Osteocyte (in vitro differentiated cells): ENCODE measurements around the gene PRSS36. TPM values are rescaled to one million over a fixed set of nuclear protein-coding genes. Genes with fewer than 3 reads are reported as not detected.
"Not testable (repeated sequence)": the region's sequence is repeated elsewhere in the genome, so short reads cannot be mapped to it uniquely, and the experiment has no call there.

Experiments
- DNase-seq: peaks from one replicate; pipeline ENCODE4 v3.0.0; 2021; ENCODE audit warnings: mixed read lengths; ENCODE audit not compliant: unreplicated experiment; ENCODE audit errors: extremely low spot score
- H3K27ac Mint-ChIP-seq: one replicate; pipeline ENCODE4 v1.8.0; 2021; ENCODE audit warnings: mild to moderate bottlenecking, mixed read lengths; ENCODE audit not compliant: unreplicated experiment
- H3K27me3 Mint-ChIP-seq: one replicate; pipeline ENCODE4 v1.8.0; 2021; ENCODE audit warnings: mixed read lengths; ENCODE audit not compliant: unreplicated experiment
- H3K36me3 Mint-ChIP-seq: one replicate; pipeline ENCODE4 v1.8.0; 2021; ENCODE audit warnings: mixed read lengths; ENCODE audit not compliant: unreplicated experiment
- H3K4me1 Mint-ChIP-seq: one replicate; pipeline ENCODE4 v1.8.0; 2021; ENCODE audit warnings: mixed read lengths; ENCODE audit not compliant: unreplicated experiment
- H3K4me3 Mint-ChIP-seq: one replicate; pipeline ENCODE4 v1.8.0; 2021; ENCODE audit warnings: mild to moderate bottlenecking, moderate library complexity, mixed read lengths; ENCODE audit not compliant: unreplicated experiment
- H3K9me3 Mint-ChIP-seq: one replicate; pipeline ENCODE4 v1.8.0; 2021; ENCODE audit warnings: mixed read lengths; ENCODE audit not compliant: unreplicated experiment
- total RNA-seq: library from RNA; stranded (reverse); gene quantifications from 2 replicates; pipeline ENCODE4 v1.2.1, GENCODE V29; 2021
- TF ChIP-seq, protein P1 (sequence below): fragments of 200-600 bp; sonication (generic); IDR thresholded peaks from 2 replicates; pipeline ENCODE4 v1.5.0; 2021; ENCODE audit warnings: antibody characterized with exemption, mild to moderate bottlenecking, moderate library complexity

Gene PRSS36
- total RNA-seq, 1 donor from 2014 or later = 0.67 TPM

GRCh38 chr16:31181102-31181830 is 31.4 kb upstream of the PRSS36 start:
- H3K36me3 Mint-ChIP-seq = peaks cover 33% of the 10 kb centered on the region
- H3K4me1 Mint-ChIP-seq = peaks cover 47% of the 10 kb centered on the region

DNA sequence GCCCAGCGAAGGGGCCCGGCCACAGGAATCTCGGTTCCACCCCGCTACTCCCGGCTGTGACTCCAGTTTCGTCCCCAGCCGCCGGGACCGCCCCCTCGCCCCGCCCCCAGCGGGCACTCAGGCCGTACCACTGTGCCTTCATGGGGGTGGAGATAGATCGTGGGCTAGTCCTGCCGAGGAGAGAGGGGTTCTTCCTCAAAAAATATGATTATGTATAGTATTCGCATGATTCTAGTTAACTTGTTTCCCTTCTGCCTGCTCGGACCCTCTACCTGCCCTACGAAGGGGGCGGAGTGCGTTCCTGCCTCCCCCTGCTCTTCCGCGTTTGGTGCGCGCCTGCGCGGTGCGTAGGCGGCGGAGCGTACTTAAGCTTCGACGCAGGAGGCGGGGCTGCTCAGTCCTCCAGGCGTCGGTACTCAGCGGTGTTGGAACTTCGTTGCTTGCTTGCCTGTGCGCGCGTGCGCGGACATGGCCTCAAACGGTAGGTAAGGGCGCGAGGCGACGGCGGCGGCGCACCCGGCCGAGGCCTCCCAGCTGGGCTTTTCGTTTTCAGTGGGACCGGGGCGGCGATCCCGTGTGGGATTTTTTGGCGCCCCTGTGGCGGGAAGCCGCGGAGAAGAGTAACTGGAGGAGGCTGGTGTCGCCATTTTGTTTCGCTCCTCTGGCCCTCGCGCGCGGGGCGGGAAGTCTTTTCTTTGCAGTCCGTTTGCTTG is 30.0 kb upstream of the PRSS36 start, which contains the start of gene FUS:
Gene FUS (plus strand): TSS at position 393 of the 713 bp plus-strand sequence. CDS start 76 bp downstream, at position 469.
- DNase-seq = peak; percentile 96
- H3K27me3 Mint-ChIP-seq = no peaks in the 10 kb centered on the region
- TF ChIP-seq, protein P1, sequence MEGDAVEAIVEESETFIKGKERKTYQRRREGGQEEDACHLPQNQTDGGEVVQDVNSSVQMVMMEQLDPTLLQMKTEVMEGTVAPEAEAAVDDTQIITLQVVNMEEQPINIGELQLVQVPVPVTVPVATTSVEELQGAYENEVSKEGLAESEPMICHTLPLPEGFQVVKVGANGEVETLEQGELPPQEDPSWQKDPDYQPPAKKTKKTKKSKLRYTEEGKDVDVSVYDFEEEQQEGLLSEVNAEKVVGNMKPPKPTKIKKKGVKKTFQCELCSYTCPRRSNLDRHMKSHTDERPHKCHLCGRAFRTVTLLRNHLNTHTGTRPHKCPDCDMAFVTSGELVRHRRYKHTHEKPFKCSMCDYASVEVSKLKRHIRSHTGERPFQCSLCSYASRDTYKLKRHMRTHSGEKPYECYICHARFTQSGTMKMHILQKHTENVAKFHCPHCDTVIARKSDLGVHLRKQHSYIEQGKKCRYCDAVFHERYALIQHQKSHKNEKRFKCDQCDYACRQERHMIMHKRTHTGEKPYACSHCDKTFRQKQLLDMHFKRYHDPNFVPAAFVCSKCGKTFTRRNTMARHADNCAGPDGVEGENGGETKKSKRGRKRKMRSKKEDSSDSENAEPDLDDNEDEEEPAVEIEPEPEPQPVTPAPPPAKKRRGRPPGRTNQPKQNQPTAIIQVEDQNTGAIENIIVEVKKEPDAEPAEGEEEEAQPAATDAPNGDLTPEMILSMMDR = no peak
- peaks cover 21% of the 10 kb centered on the region for H3K36me3 Mint-ChIP-seq
- H3K27ac Mint-ChIP-seq = peak within 1 kb of the TSS; percentile 100
- peak within 1 kb of the TSS; percentile 95 for H3K4me3 Mint-ChIP-seq
- H3K4me1 Mint-ChIP-seq = peaks cover 43% of the 10 kb centered on the region
- no peaks in the 10 kb centered on the region for H3K9me3 Mint-ChIP-seq

More at GRCh38 chr16:31181102-31181830, 31.4 kb upstream of the PRSS36 start:
- TF ChIP-seq, protein P1 = no peak
- H3K27ac Mint-ChIP-seq = peak overlapping the region; percentile 100
- no peaks in the 10 kb centered on the region for H3K27me3 Mint-ChIP-seq
- H3K4me3 Mint-ChIP-seq = peak overlapping the region; percentile 95
- H3K9me3 Mint-ChIP-seq = no peaks in the 10 kb centered on the region
- DNase-seq = no peak

- Mint-ChIP-seq H3K4me1 (peaks cover 40% of the 10 kb centered on the region), H3K4me3 (peak overlapping the region; percentile 95), H3K36me3 (peaks cover 18% of the 10 kb centered on the region), H3K9me3 (no peaks in the 10 kb centered on the region), H3K27ac (peak overlapping the region; percentile 100), H3K27me3 (no peaks in the 10 kb centered on the region)
- TF ChIP-seq, protein P1 = no peak
- DNase-seq = no peak
These were observed 29.4 kb upstream of the PRSS36 start for GRCh38 chr16:31179219-31179746.

- H3K36me3 Mint-ChIP-seq = peaks cover 4% of the 10 kb centered on the region
- H3K27me3 Mint-ChIP-seq = no peaks in the 10 kb centered on the region
- TF ChIP-seq, protein P1 = no peak
- H3K4me1 Mint-ChIP-seq = peaks cover 20% of the 10 kb centered on the region
- no peak overlapping the region for H3K4me3 Mint-ChIP-seq
- no peaks in the 10 kb centered on the region for H3K9me3 Mint-ChIP-seq
- DNase-seq = no peak
- H3K27ac Mint-ChIP-seq = no peak overlapping the region
These were observed 27.3 kb upstream of the PRSS36 start for GRCh38 chr16:31177136-31177535.

- not testable (repeated sequence) for H3K36me3 Mint-ChIP-seq, H3K4me3 Mint-ChIP-seq, H3K9me3 Mint-ChIP-seq, H3K27me3 Mint-ChIP-seq, DNase-seq, H3K4me1 Mint-ChIP-seq
- H3K27ac Mint-ChIP-seq = peak overlapping the region; percentile 32
These were observed 20.2 kb upstream of the PRSS36 start for GRCh38 chr16:31170048-31170447.
